ENCODE data around the gene SRPX2. TPM values are rescaled to one million over a fixed set of nuclear protein-coding genes. Genes with fewer than 3 reads are reported as not detected.
"Not testable (repeated sequence)": the region's sequence is repeated elsewhere in the genome, so short reads cannot be mapped to it uniquely, and the experiment has no call there.

SRPX2 gene
- total and polyA plus RNA-seq, 9 of the 15 experiments (the other 6 are each of a cell fraction or from before 2014, with no cell fraction given), result 0.13 to 0.20 TPM; not detected in 7

DNA sequence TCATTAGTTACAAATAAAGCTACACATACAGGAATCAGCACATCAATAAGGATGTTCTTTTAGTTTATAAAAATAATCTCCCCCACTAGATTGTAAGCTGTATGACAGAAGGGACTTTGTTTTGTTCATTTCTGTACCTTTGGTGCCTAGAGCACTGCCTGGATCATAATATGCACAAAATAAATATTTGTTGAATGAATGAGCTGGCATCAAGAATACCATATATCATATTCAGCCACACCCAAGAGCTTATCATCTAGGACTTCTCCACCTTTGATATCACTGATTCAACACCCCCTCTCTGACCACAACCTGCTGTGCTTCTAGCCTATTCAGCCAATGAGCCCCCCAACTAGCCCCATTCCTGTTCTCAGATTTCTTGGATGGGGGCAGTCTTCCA is 77.3 kb downstream of the SRPX2 start (continued):
- no peak for TF ChIP-seq MGA (IDR thresholded peaks at IDR 0.05)
- no peak for TF ChIP-seq OTX1 (CRISPR knock-in tag; IDR thresholded peaks at IDR 0.05)
- TF ChIP-seq, protein P1, sequence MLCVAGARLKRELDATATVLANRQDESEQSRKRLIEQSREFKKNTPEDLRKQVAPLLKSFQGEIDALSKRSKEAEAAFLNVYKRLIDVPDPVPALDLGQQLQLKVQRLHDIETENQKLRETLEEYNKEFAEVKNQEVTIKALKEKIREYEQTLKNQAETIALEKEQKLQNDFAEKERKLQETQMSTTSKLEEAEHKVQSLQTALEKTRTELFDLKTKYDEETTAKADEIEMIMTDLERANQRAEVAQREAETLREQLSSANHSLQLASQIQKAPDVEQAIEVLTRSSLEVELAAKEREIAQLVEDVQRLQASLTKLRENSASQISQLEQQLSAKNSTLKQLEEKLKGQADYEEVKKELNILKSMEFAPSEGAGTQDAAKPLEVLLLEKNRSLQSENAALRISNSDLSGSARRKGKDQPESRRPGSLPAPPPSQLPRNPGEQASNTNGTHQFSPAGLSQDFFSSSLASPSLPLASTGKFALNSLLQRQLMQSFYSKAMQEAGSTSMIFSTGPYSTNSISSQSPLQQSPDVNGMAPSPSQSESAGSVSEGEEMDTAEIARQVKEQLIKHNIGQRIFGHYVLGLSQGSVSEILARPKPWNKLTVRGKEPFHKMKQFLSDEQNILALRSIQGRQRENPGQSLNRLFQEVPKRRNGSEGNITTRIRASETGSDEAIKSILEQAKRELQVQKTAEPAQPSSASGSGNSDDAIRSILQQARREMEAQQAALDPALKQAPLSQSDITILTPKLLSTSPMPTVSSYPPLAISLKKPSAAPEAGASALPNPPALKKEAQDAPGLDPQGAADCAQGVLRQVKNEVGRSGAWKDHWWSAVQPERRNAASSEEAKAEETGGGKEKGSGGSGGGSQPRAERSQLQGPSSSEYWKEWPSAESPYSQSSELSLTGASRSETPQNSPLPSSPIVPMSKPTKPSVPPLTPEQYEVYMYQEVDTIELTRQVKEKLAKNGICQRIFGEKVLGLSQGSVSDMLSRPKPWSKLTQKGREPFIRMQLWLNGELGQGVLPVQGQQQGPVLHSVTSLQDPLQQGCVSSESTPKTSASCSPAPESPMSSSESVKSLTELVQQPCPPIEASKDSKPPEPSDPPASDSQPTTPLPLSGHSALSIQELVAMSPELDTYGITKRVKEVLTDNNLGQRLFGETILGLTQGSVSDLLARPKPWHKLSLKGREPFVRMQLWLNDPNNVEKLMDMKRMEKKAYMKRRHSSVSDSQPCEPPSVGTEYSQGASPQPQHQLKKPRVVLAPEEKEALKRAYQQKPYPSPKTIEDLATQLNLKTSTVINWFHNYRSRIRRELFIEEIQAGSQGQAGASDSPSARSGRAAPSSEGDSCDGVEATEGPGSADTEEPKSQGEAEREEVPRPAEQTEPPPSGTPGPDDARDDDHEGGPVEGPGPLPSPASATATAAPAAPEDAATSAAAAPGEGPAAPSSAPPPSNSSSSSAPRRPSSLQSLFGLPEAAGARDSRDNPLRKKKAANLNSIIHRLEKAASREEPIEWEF (CRISPR knock-in tag; IDR thresholded peaks at IDR 0.05), result no peak

GRCh38 chrX:100724006-100724405 is 80.0 kb downstream of the SRPX2 start:
- H3K36me3 ChIP-seq (ENCODE audit: control insufficient read depth, insufficient read depth, low read length); FAIRE-seq; H3K9me1 ChIP-seq (ENCODE audit: control insufficient read depth, insufficient read depth, low read length); in situ Hi-C loops (cut with MboI); DNase-seq (ENCODE audit: extremely low read depth in 1 of 4, low spot score in 3 of 4); H3K4me3 ChIP-seq; intact Hi-C loops (cut with micrococcal nuclease); POLR2A ChIA-PET; H3K9me3 ChIP-seq (replicated peaks; ENCODE audit: control insufficient read depth, insufficient read depth, low read depth, low read length); H3K27me3 ChIP-seq (ENCODE audit: control insufficient read depth in 2 of 2, insufficient read depth in 2 of 2, low read length in 2 of 2); H3K27ac ChIP-seq (ENCODE audit: extremely low read depth, low read depth, low read length); H2AFZ ChIP-seq (ENCODE audit: low read depth, low read length); H4K20me1 ChIP-seq (replicated peaks; ENCODE audit: control insufficient read depth, insufficient read depth, low read length); H3K4me2 ChIP-seq (ENCODE audit: insufficient read depth, low read length); BruUV-seq (replicated peaks); CTCF ChIA-PET (ENCODE audit: low intra/inter-chr PET ratio); ATAC-seq; H3K4me1 ChIP-seq (replicated peaks in 1 of 2; ENCODE audit: control insufficient read depth in 2 of 2, insufficient read depth in 2 of 2, low read length in 2 of 2); H3K9ac ChIP-seq (ENCODE audit: insufficient read depth in 1 of 2, low read depth in 2 of 2, low read length in 2 of 2); H3K79me2 ChIP-seq (ENCODE audit: control insufficient read depth, insufficient read depth, low read length): not testable (repeated sequence)
- WGBS (ENCODE audit: insufficient coverage, low coverage, missing lambda C conversion rate), result no CpG with 5 or more reads among the region's 30 CpGs
